Activated naive CD8-positive, alpha-beta T cell treated with anti-CD3 and anti-CD28 coated beads, Interleukin-2, amount 50 U/mL, for 16 hours (primary cell): ENCODE data around the gene IFNE.

Experiments used
- DNase-seq: peaks from one replicate; pipeline ENCODE4 v3.0.0-alpha.2; 2020; ENCODE audit warnings: low read depth, low spot score

Gene IFNE, protein sequence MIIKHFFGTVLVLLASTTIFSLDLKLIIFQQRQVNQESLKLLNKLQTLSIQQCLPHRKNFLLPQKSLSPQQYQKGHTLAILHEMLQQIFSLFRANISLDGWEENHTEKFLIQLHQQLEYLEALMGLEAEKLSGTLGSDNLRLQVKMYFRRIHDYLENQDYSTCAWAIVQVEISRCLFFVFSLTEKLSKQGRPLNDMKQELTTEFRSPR

GRCh38 chr9:21482213-21482612 lies at the start of gene IFNE:
Gene IFNE (minus strand): TSS chr9:21482313. CDS start chr9:21481694, 619 bp downstream.
- DNase-seq: no peak

GRCh38 chr9:21528123-21528808 lies 46.2 kb upstream of the IFNE start:
- no peak for DNase-seq

- no peak for DNase-seq
These were observed 45.5 kb upstream of the IFNE start for GRCh38 chr9:21527579-21527978.

DNA sequence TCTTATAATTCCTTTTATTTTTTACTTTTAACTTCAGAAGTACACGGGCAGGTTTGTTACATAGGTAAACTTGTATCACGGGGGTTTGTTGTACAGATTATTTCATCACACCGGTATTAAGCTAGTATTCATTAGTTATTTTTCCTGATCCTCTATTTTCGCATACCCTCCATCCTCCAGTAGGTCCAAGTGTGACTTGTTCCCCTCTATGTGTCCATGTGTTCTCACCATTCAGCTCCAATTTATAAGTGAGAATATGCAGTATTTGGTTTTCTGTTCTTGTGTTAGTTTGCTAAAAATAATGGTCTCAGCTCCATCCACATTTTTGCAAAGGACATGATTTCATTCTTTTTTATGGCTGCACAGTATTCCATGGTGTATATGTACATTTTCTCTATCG lies 43.1 kb upstream of the IFNE start:
- DNase-seq: no peak

DNA sequence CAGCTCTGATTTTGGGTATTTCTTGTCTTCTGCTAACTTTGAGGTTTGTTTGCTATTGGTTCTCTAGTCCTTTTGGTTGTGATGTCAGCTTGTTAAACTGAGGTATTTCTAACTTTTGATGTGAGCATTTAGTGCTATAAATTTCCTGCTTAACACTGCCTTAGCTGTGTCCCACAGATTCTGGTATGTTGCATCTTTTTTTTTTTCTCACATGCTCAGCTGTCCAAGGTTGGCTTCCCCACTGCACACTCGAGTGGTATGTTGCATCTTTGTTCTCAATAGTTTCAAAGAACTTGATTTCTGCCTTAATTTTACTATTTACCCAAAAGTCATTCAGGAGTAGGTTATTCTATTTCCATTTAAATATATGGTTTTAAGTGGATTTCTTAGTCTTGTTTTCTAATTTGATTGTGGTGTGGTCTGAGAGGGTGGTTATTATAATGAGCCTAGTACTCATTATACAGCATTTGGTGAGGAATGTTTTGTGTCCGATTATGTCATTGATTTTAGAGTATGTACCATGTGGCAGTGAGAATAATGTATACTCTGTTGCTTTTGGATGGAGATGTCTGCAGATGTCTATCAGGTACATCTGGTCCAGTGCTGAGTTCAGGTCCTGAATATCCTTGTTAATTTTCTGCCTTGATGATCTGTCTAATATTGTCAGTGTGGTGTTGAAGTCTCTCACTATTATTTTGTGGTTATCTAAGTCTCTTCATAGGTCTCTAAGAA lies 42.2 kb upstream of the IFNE start:
- DNase-seq: no peak

DNA sequence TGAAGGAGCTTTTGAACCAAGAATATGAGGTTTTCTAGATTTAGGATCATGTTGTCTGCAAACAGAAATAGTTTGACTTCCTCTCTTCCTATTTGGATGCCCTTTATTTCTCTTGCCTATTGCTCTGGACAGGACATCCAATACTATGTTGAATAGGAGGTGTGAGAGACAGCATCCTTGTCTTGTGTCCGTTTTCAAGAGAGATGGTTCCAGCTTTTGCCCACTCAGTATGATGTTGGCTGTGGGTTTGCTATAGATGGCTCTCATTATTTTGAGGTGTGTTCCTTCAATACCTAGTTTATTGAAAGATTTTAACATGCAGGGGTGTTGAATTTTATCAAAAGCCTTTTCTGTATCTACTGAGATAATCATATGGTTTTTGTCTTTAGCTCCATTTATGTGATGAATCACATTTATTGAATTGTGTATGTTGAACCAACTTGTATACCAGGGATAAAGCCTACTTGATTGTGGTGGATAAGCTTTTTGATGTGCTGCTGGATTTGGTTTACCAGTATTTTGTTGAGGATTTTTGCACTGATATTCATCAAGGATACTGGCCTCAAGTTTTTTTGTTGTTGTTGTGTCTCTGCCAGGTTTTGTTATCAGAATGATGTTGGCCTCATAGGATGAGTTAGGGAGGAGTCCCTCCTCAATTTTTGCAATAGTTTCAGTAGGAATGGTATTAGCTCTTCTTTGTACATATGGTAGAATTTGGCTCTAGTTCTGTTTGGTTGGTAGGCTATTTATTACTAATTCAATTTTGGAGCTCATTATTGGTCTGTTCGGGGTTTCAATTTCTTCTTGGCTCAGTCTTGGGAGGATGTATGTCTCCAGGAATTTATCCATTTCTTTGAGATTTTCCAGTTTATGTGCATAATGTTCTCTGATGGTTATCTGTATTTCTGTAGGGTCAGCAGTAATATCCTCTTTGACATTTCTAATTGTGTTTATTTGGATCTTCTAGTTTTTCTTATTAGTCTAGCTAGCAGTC lies 41.2 kb upstream of the IFNE start:
- DNase-seq: no peak

GRCh38 chr9:21522348-21522747 lies 40.2 kb upstream of the IFNE start:
- no peak for DNase-seq

GRCh38 chr9:21521448-21521847 lies 39.3 kb upstream of the IFNE start:
- no peak for DNase-seq

DNA sequence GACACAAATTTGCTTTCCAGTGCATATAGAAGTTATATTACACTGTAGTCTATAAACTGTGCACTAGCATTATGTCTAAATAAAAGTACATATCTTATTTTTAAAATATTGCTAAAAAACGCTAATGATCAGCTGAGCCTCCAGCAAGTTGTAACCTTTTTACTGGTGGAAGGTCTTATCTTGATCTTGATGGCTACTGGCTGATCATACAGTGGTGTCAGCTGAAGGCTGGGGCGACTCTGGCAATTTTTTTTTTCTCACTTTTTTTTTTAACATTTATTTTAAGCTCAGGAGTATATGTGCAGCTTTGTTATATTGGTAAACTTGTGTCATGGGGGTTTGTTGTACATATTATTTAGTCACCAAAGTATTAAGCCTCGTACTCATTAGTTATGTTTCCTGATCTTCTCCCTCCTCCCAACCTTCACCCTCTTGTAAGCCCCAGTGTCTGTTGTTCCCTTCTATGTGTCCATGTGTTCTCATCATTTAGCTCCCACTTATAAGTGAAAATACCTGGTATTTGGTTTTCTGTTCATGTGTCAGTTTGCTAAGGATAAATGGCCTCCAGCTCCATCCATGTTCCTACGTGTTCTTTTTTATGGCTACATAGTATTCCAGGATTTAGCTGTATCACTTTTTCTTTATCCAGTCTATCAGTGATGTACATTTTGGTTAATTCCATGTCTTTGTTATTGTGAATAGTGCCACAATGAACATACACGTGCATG lies 38.6 kb upstream of the IFNE start:
- no peak for DNase-seq

GRCh38 chr9:21519855-21520434 lies 37.8 kb upstream of the IFNE start:
- no peak for DNase-seq

DNA sequence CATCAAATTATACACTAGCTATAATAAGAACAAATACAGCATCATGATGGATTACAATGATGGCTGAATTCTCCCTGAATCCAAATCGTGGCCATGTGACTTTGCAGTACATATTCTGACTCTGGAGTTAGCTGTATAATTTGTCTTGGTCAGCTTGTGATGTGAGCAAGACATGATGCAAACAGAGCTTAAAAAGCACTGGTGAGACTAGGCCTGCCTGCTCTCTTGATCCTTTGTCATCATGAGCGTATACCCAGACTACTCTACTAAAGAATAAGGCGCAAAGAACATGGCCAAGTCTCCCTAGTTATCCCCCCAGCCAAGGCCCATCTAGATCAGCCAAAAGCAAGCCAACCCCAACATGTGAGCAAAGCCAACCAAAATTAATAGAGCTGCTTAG lies 34.7 kb upstream of the IFNE start:
- DNase-seq: no peak

GRCh38 chr9:21513431-21513830 lies 31.3 kb upstream of the IFNE start:
- no peak for DNase-seq

- no peak for DNase-seq
These were observed 28.7 kb upstream of the IFNE start for GRCh38 chr9:21510806-21511205.

DNA sequence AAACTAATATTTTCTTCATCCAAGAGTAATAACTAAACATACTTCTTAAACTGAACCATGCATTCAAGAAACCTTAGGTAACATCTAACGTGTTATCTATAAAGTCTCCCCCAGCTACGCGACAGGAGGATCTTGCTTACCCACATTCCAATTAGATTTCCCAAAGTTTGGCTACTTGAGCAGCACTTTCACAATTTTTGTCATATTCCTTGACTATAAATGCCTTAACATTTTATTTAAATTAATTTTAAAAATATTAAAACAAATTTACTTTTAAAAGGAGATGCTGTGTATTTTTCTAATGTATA lies 25.3 kb upstream of the IFNE start:
- DNase-seq: no peak

- DNase-seq: no peak
These were observed 24.7 kb upstream of the IFNE start for GRCh38 chr9:21506626-21507482.

DNA sequence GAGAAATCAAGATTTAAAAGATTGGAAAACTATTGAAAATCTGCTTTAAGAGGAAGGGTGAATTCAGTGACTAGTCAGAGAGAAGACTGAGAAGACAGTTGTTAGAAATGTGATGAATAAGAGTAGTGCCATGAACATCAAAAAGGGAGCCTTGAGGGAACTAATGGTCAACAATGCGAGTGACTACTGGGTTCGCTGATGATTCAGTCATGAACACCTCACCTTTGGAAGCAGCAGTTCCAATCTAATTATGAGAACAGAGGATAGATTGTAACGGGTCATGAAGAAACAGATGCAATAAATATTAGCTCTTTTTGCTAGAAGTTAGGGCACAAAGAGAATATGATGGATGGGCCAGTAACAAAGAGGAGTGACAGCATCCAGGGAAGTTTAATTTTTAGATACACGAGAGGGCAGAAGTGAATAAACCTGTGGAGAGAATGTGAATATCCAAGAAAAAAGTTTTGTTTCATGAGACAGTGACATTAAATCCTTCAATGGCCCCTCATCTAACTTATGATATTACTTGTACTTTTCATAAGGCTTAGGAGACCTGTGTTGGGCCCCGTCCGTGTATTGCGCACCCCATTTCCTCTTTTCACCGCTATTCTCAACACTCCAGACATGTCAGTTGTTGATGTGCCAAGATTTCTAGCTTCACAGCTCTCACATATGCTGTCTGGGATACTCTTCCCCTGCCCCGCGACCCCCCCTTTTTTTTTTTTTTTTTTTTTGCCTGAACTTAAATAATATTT lies 23.5 kb upstream of the IFNE start:
- DNase-seq: no peak

GRCh38 chr9:21504894-21505293 lies 22.8 kb upstream of the IFNE start:
- DNase-seq: no peak

- no peak for DNase-seq
These were observed 22.0 kb upstream of the IFNE start for GRCh38 chr9:21504113-21504512.

DNA sequence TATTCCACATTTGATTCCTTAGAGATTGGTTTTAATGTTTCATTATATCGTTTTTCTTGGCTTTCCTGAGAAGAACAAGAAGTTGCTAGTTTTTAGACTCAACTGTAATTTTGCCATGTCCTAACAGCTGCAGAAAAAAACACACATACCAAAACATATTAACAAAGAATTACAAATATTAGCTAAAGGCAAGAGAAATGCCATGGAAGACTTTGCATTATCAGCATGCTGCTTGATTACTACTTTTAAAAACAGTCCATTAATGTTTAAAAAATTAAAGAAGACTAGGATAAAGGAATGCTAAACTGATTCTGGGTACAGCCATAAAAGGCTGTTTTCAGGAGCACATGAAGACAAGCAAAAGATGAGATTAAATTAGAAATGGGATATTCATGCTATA lies 20.5 kb upstream of the IFNE start:
- no peak for DNase-seq
